Measurements from ENCODE around the gene CXADR.

- TF ChIP-seq GATA3 (IDR thresholded peaks at IDR 0.05; ENCODE audit: low read depth, low read length) (no peak), GATA2 (IDR thresholded peaks at IDR 0.05; ENCODE audit: low read depth, low read length) (no peak)
Measured at GRCh38 chr21:17636711-17637110, 123.9 kb downstream of the CXADR start.

Measured in SH-SY5Y (cell line).